ENCODE data around the gene OXER1.
A peak's percentile ranks its signal among the peaks of the same experiment; 100 is the strongest.

The OXER1 gene

GRCh38 chr2:42793334-42794270, 29.7 kb upstream of the OXER1 start:
- no peak for DNase-seq

DNA sequence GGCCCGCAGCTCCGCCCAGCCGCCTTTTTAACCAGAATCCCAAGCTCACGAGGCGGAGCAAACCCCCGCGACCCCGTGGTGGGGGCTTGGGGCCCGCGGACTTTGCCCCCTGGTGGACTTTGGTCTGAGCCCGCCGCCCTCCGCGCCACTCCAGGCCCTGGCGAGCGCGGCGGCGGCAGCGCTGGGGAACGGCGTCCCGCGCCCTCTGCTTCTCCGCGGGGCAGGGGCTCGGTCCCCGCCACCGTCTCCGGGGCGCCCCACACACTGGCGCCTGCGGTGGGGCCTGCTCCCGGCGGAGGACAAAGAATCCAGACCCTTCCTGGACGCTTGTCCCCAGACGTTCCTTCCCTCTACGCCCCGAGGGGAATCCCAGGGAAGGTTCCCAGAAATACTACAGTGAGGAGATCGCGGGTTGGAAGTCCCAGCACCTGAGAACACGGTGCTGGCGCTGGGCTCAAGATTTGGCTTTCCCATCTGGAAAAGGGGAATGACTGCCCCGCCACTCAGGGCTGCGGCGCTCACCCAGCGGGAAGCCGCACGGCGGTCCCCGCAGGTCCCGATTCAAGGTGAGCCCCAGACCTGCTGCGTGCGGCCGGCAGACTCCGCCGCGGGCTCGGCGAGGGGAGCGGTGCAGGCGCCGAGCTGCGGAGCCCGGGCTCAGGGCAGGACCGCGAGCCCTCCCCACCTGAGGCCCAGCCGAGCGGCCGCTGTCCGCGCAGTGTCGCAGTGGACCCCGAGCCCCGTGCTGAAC, 28.8 kb upstream of the OXER1 start, which contains the start of gene HAAO:
Gene HAAO, minus strand, starts transcription at position 1 of the 751 bp plus-strand sequence. CDS start 47 bp downstream, outside the sequence.
- peak in 1 of 2 donors; percentile 11 for DNase-seq

DNA sequence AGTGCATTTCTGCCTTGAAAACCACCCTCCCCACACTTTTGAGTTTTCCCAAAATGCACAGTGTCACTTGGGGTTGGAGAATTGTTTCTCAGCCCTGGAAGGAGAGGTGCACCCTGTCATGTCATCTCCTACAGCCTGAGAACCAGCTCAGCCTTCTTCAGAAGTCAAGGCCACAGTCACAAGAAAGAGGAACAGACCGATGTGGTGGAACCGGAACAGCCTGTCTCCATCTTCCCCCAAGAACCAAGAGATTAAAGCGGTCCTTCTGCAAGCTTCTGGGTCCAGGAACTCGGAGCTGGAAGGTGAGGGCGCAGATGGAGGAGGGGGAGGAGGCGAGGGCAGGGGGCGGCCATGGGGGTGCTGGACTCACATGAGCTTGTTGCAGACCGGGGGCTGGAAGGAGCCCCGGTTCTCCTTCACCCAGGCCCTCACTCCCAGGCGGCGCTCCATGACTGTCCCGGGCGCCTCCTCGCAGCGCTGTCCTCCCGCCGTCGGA, 28.2 kb upstream of the OXER1 start:
- peak in 1 of 2 donors; percentile 16 for DNase-seq

DNA sequence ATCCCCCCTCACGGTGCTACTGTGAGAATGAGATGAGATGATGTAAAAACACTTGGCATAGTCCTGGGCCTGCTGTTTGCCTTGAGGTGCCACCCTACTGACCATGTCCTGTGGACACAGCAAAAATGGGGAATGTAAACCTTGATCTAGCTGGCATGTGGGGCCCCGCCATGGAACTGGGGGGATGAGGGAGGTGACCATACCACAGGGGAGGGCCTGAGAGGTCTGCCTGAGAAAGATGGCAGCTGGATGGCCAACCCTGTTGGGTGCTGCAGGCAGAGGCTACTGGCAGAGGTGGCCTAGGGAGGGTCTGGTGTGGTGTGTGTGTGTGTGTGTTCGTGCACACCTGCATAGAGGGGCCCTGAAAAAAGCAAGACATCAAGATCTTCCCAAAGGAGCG, 27.7 kb upstream of the OXER1 start:
- DNase-seq, result no peak

- no peak for DNase-seq
These were observed 25.8 kb upstream of the OXER1 start for GRCh38 chr2:42789751-42790150.

GRCh38 chr2:42788882-42789281, 24.9 kb upstream of the OXER1 start:
- DNase-seq, result no peak

DNA sequence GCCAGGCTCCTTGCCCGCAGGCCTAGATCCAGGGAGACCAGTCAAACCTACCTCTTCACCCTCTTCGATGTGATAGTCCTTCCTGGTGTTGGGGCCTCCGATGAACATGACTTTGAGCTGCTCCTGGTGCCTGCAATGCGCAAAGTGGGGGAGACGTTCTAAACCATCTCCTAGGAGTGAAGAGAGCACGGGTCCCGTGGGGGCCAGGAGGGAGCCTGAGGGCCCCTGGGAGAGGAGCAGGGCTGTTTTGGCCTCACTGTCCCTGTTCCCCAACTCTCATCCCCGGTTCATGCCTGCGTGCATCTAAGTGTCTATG, 24.5 kb upstream of the OXER1 start:
- DNase-seq, result no peak

DNA sequence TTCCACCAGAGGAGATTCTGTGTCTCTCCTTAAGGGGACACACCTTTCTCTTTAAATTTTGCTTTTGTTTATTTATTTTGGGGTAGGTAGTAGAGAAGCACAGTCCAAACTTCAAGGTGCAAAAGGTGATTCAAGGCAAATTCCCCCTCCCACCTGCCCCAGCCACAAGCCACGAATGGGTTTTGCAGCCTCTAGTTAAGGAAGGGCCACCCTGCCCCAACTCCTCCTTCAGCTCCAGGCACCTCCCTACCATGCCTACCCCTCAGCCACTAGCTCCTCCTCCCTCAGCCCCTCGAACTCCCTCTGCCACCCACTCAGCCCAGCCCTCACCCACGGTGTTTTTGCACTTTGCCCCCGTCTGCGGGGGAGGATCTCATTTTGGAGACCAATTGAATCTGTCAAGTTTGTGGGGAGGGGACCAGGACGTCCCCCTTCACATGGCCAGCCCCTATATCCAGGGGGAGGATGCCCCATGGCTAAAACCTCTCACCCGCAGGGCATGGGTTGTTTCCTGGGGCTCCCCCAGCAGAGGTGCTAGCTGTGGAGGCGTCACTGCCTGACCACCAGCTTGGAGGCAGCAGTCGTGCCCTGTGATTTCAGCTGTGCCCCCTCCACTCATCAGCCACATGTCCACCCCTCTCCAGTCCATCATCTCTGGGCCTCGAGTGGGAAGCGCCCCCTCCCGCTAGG, 24.0 kb upstream of the OXER1 start:
- DNase-seq, result no peak

DNA sequence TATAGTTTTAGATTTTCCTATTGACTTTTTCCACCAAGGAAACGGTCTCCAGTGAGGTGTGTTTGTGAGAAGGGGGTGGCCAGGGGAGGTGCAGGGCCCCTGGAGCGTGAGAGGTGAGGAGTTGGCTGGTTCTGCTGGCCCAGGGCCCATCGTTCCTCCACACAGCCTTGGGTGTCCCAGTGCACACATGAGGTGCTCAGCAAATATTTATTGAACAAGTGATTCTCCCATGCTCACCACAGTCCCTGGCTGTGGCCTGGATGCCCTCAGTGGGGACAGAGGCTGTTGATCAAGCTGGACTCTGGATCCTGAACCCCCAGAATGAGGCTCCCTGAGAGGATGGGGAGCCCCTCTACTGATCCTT, 23.5 kb upstream of the OXER1 start:
- DNase-seq, result no peak

DNA sequence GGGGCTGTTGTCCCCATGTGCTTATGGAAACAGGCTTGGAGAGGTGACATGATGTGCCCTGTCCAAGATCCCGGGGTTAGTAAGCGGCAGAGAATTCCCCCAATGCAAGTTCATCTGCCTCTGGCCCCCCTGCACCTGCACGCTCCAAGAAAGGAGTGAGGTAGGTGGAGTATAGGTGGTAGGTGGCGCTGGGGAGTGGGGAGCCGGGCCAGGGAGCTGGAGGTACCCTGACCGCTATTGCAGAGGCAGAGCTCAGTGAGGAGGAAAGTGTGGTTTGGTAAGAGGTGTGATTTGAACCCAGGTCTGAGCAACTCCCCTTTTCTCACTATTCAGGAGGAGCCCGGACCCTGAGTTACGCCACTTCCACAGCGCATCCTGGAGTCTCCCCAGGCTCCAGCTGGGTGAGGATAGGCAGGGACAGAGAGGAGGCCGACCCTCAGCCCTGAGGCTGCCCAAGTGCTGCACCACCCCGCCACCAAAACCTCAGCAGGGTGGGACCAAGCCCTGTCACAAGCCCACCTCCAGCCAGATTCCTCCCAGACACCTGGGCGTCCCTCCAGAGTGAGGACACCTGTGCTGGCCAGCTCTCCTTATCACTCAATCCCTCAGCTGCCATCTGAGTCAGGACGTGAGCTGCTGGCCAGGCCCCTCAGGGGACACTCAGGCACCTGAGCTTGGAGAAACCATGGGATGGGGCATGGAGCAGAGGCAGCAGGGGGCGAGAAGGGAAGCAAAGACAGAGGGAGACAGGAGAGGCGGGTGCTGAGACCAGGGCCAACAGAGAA, 22.8 kb upstream of the OXER1 start:
- no peak for DNase-seq

- DNase-seq, result no peak
These were observed 20.4 kb upstream of the OXER1 start for GRCh38 chr2:42784204-42784880.

- no peak for DNase-seq
These were observed 19.6 kb upstream of the OXER1 start for GRCh38 chr2:42783511-42783910.

- DNase-seq, result no peak
These were observed 17.2 kb upstream of the OXER1 start for GRCh38 chr2:42781181-42781580.

- DNase-seq, result no peak
These were observed 14.2 kb upstream of the OXER1 start for GRCh38 chr2:42777883-42778805.

GRCh38 chr2:42775810-42776209, 11.9 kb upstream of the OXER1 start:
- DNase-seq, result no peak

- no peak for DNase-seq
These were observed 11.3 kb upstream of the OXER1 start for GRCh38 chr2:42775186-42775585.

DNA sequence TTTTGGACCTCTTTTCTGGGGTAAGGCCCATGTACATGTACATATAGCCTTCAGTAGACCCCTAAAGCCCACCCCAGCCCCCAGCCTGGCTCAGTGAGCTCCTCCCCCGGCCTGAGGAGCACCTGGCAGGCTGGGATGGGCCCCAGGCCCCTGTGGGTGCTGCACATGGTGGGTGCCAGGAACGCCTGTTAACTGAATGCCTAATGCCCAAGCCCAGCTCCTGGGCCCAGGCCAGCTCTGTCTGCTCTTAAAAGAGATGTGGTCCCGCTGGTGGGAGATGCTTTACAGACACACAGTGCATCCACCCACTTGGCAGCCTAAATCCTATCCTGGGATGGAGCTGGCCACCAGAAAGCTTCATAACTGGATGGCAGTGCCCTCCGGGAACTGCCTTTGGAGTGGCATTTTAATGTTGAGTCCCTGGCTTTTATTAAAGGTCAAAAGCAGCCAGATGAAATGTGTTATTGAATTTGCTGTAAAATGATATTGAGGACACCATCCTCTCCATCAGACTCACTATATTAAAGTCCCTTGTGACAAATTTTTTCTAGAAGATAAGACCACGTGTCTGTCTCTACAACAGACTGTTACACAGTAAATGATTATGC, 7.7 kb upstream of the OXER1 start:
- no peak for DNase-seq

DNA sequence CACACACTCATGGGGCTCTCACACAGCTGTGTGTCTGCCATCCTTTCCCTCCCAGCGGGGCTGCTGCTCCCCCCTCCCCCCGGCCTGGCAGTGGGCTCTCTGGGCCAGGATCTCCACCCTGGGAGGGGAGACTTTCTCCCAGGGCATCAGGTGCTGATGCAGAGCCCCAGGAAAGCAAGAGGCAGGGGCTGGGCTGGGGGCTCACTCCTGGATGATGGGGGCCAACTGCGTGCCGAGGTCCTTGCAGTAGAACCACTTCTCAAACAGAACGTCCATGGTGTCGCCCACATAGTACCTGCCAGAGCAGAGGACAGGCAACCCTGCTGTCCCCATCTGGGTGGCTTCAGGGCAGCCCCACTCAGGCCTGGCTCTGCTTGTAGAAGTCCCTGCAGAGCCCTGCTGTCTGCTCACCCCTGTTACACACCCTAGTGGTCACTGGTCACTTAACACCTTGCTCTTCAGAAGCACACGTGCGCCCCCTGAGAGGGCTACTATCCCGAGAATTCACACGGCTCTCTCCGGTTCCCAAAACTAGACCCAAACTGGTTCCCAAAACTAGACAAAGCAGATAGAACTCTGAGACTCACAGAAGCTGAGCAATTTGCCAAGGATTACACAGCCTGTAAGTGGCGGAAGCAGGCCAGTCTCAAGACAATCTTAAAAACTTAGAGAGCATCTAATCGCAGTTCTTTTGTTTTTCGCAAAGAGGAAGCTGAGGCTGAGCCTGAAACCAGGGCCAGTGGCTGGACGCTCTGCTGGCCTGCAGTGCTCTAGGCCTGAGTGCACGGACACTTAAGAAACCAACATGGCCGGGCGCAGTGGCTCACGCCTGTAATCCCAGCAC, 6.6 kb upstream of the OXER1 start:
- no peak for DNase-seq

DNA sequence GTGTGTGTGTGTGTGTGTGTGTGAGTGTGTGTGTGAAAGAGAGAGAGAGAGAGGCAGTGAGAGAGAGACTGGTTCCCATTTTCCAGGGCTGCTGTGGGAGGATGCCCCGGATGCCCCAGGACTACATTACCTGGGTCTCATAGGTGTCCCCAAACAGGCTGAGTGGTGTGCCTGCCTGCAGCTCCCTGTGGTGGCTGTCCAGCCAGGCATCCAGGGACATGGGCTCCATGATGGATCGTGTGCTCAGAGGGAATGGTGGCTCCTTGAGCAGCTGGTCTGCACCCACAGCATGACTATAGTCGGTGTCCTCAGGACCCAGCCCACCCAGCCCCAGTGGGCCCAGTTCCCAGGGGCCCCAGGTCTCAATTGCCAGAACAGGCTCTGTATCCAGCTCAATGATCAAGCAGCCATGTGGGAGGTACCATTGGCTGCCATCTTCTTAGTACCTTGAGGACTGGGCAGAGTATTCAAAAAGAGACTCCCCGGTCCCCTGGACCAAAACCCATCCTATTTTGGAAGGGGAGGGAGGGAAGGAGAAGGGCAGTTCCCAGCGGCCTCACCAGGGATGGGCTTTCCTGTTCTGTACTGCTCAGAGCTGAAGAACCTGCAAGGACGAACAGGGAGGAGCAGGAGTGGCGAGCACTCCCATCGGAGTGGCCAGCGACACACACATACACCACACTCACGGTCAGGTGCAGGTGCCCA, 5.8 kb upstream of the OXER1 start:
- DNase-seq, result no peak
